ENCODE data around the gene SOWAHA. TPM values are rescaled to one million over a fixed set of nuclear protein-coding genes. Genes with fewer than 3 reads are reported as not detected.

The SOWAHA gene
- total RNA-seq, 1 donor from 2014 or later = 0.21 TPM

- Histone ChIP-seq H3K4me3 (ENCODE audit: low read depth, low read length) (no peak overlapping the region), H3K27me3 (ENCODE audit: control insufficient read depth, insufficient read depth, low read length) (no peaks in the 10 kb centered on the region), H3K36me3 (ENCODE audit: control insufficient read depth, insufficient read depth, low read length) (no peaks in the 10 kb centered on the region)
- no peak for DNase-seq (ENCODE audit: low read depth)
- no peak for TF ChIP-seq CTCF (IDR thresholded peaks at IDR 0.05; ENCODE audit: insufficient read depth, low read length, poor library complexity, severe bottlenecking)
These were observed 46.4 kb upstream of the SOWAHA start for GRCh38 chr5:132766806-132767055.

GRCh38 chr5:132767150-132767549, 46.0 kb upstream of the SOWAHA start:
- TF ChIP-seq CTCF (IDR thresholded peaks at IDR 0.05; ENCODE audit: insufficient read depth, low read length, poor library complexity, severe bottlenecking) = no peak
- no peak for DNase-seq (ENCODE audit: low read depth)
- Histone ChIP-seq H3K36me3 (ENCODE audit: control insufficient read depth, insufficient read depth, low read length) (no peaks in the 10 kb centered on the region), H3K4me3 (ENCODE audit: low read depth, low read length) (no peak overlapping the region), H3K27me3 (ENCODE audit: control insufficient read depth, insufficient read depth, low read length) (no peaks in the 10 kb centered on the region)

GRCh38 chr5:132768485-132768868, 44.6 kb upstream of the SOWAHA start:
- no peaks in the 10 kb centered on the region for H3K36me3 ChIP-seq (ENCODE audit: control insufficient read depth, insufficient read depth, low read length)
- no peak overlapping the region for H3K4me3 ChIP-seq (ENCODE audit: low read depth, low read length)
- TF ChIP-seq CTCF (IDR thresholded peaks at IDR 0.05; ENCODE audit: insufficient read depth, low read length, poor library complexity, severe bottlenecking) = no peak
- DNase-seq (ENCODE audit: low read depth) = no peak
- no peaks in the 10 kb centered on the region for H3K27me3 ChIP-seq (ENCODE audit: control insufficient read depth, insufficient read depth, low read length)

- no peaks in the 10 kb centered on the region for H3K36me3 ChIP-seq (ENCODE audit: control insufficient read depth, insufficient read depth, low read length)
- TF ChIP-seq CTCF (IDR thresholded peaks at IDR 0.05; ENCODE audit: insufficient read depth, low read length, poor library complexity, severe bottlenecking) = no peak
- H3K4me3 ChIP-seq (ENCODE audit: low read depth, low read length) = no peak overlapping the region
- DNase-seq (ENCODE audit: low read depth) = no peak
- H3K27me3 ChIP-seq (ENCODE audit: control insufficient read depth, insufficient read depth, low read length) = no peaks in the 10 kb centered on the region
These were observed 42.5 kb upstream of the SOWAHA start for GRCh38 chr5:132770476-132771159.

- no peaks in the 10 kb centered on the region for H3K36me3 ChIP-seq (ENCODE audit: control insufficient read depth, insufficient read depth, low read length)
- DNase-seq (ENCODE audit: low read depth) = no peak
- H3K27me3 ChIP-seq (ENCODE audit: control insufficient read depth, insufficient read depth, low read length) = no peaks in the 10 kb centered on the region
- no peak overlapping the region for H3K4me3 ChIP-seq (ENCODE audit: low read depth, low read length)
- no peak for TF ChIP-seq CTCF (IDR thresholded peaks at IDR 0.05; ENCODE audit: insufficient read depth, low read length, poor library complexity, severe bottlenecking)
These were observed 41.6 kb upstream of the SOWAHA start for GRCh38 chr5:132771503-132771998.

All from kidney epithelial cell (primary cell).